Hepatocyte (in vitro differentiated cells): Measurements from ENCODE around the gene B3GNT4. TPM values are rescaled to one million over a fixed set of nuclear protein-coding genes. Genes with fewer than 3 reads are reported as not detected.

Experiments used
- DNase-seq: peaks from one replicate; pipeline ENCODE4 v3.0.0-alpha.2; 2016; ENCODE audit warnings: low spot score
- H2AFZ ChIP-seq: fragments of 200-600 bp; sonication (generic); 2 replicates; pipeline ENCODE4 v1.6.0; 2016; ENCODE audit warnings: antibody characterized with exemption, mild to moderate bottlenecking
- H3K27ac ChIP-seq: fragments of 200-600 bp; sonication (generic); 2 replicates; pipeline ENCODE4 v1.5.1; 2016; ENCODE audit warnings: mild to moderate bottlenecking
- H3K27me3 ChIP-seq: fragments of 200-600 bp; sonication (generic); 2 replicates; pipeline ENCODE4 v1.6.1; 2016
- H3K36me3 ChIP-seq: fragments of 200-600 bp; sonication (generic); replicated peaks from 2 replicates; pipeline ENCODE4 v1.5.1; 2016; ENCODE audit warnings: low read depth; ENCODE audit not compliant: insufficient read depth
- H3K4me1 ChIP-seq: fragments of 200-600 bp; sonication (generic); 2 replicates; pipeline ENCODE4 v1.5.1; 2016; ENCODE audit warnings: mild to moderate bottlenecking, moderate library complexity; ENCODE audit not compliant: insufficient read depth
- H3K4me2 ChIP-seq: fragments of 200-600 bp; sonication (generic); 2 replicates; pipeline ENCODE4 v1.6.0; 2016
- H3K4me3 ChIP-seq: fragments of 200-600 bp; sonication (generic); 2 replicates; pipeline ENCODE4 v1.5.1; 2016; ENCODE audit warnings: mild to moderate bottlenecking
- H3K79me2 ChIP-seq: fragments of 200-600 bp; sonication (generic); 2 replicates; pipeline ENCODE4 v1.6.0; 2017; ENCODE audit warnings: mild to moderate bottlenecking
- H3K9me2 ChIP-seq: fragments of 200-600 bp; sonication (generic); replicated peaks from 2 replicates; pipeline ENCODE4 v1.6.0; 2017; ENCODE audit warnings: mild to moderate bottlenecking; ENCODE audit not compliant: insufficient read depth
- H3K9me3 ChIP-seq: fragments of 200-600 bp; sonication (generic); 2 replicates; pipeline ENCODE4 v1.5.1; 2016; ENCODE audit warnings: low read depth, mild to moderate bottlenecking
- H4K20me1 ChIP-seq: fragments of 200-600 bp; sonication (generic); 2 replicates; pipeline ENCODE4 v1.6.0; 2016; ENCODE audit warnings: mild to moderate bottlenecking; ENCODE audit not compliant: insufficient read depth, poor library complexity, severe bottlenecking
- CTCF ChIP-seq: fragments of 200-600 bp; sonication (generic); IDR thresholded peaks from 2 replicates; pipeline ENCODE4 v1.5.1; 2016; ENCODE audit warnings: antibody characterized with exemption, mild to moderate bottlenecking; ENCODE audit not compliant: poor library complexity
- EZH2 ChIP-seq: fragments of 200-600 bp; sonication (generic); IDR thresholded peaks from 2 replicates; pipeline ENCODE4 v1.6.1; 2016; ENCODE audit warnings: antibody characterized with exemption, mild to moderate bottlenecking, borderline replicate concordance
- EZH2phosphoT487 ChIP-seq: fragments of 200-600 bp; sonication (generic); IDR thresholded peaks from one replicate; pipeline ENCODE4 v1.6.1; 2018; ENCODE audit warnings: antibody characterized with exemption, mild to moderate bottlenecking, low read depth, moderate library complexity; ENCODE audit not compliant: unreplicated experiment, severe bottlenecking
- WGBS: methylation state at CpG from one replicate; pipeline ENCODE4 v1.1.6; 2016; ENCODE audit warnings: low lambda C conversion rate; ENCODE audit errors: missing lambda C conversion rate; 5-methylcytosine and 5-hydroxymethylcytosine counted together
- polyA plus RNA-seq: library from polyadenylated mRNA; unstranded; fragments of >200 nt; fragmentation: Nextera tagmentation; extraction: Ambion mirVana; gene quantifications from 2 replicates; pipeline ENCODE4 v1.2.1, GENCODE V29; 2016
- total RNA-seq: library from RNA; depleted of rRNA; stranded (reverse); fragments of >200 nt; gene quantifications from 2 replicates; pipeline ENCODE4 v1.2.3, GENCODE V29; 2014

B3GNT4 gene
- total and polyA plus RNA-seq, 2 experiments from 2014 or later = 0.13 to 1.0 TPM

- no peak overlapping the region for H3K27ac ChIP-seq
- no peaks in the 10 kb centered on the region for H3K4me1 ChIP-seq
- 89% methylated on average over 31 of the region's 34 CpGs for WGBS
- H2AFZ ChIP-seq = no peak overlapping the region
- no peaks in the 10 kb centered on the region for H4K20me1 ChIP-seq
- H3K27me3 ChIP-seq = no peaks in the 10 kb centered on the region
- TF ChIP-seq EZH2 = no peak
- TF ChIP-seq EZH2phosphoT487 = no peak
- no peak for TF ChIP-seq CTCF
- no peaks in the 10 kb centered on the region for H3K79me2 ChIP-seq
- no peak for DNase-seq
- no peak overlapping the region for H3K4me3 ChIP-seq
- H3K9me3 ChIP-seq = no peaks in the 10 kb centered on the region
- H3K9me2 ChIP-seq = no peaks in the 10 kb centered on the region
- H3K36me3 ChIP-seq = no peaks in the 10 kb centered on the region
- H3K4me2 ChIP-seq = no peak overlapping the region
Observed at GRCh38 chr12:122189626-122190475, 13.7 kb upstream of the B3GNT4 start.

GRCh38 chr12:122190842-122191668 is 12.5 kb upstream of the B3GNT4 start:
- no peaks in the 10 kb centered on the region for H3K79me2 ChIP-seq
- WGBS = 70% methylated on average over 18 of the region's 18 CpGs
- no peak overlapping the region for H2AFZ ChIP-seq
- no peaks in the 10 kb centered on the region for H3K27me3 ChIP-seq
- TF ChIP-seq CTCF (peak; percentile 69), EZH2 (no peak)
- no peaks in the 10 kb centered on the region for H3K36me3 ChIP-seq
- H3K4me3 ChIP-seq = no peak overlapping the region
- peak; percentile 77 for DNase-seq
- H3K9me2 ChIP-seq = no peaks in the 10 kb centered on the region
- no peak overlapping the region for H3K4me2 ChIP-seq
- H3K27ac ChIP-seq = no peak overlapping the region
- H4K20me1 ChIP-seq = no peaks in the 10 kb centered on the region
- no peaks in the 10 kb centered on the region for H3K9me3 ChIP-seq
- no peaks in the 10 kb centered on the region for H3K4me1 ChIP-seq

- TF ChIP-seq EZH2phosphoT487 (no peak), EZH2 (no peak), CTCF (no peak)
- Histone ChIP-seq H4K20me1 (no peaks in the 10 kb centered on the region), H3K9me3 (no peaks in the 10 kb centered on the region), H3K79me2 (no peaks in the 10 kb centered on the region), H3K4me3 (no peak overlapping the region), H3K4me1 (no peaks in the 10 kb centered on the region), H2AFZ (no peak overlapping the region), H3K27ac (no peak overlapping the region), H3K36me3 (no peaks in the 10 kb centered on the region), H3K27me3 (no peaks in the 10 kb centered on the region), H3K4me2 (no peak overlapping the region), H3K9me2 (no peaks in the 10 kb centered on the region)
- no peak for DNase-seq
- 84% methylated on average over 11 of the region's 11 CpGs for WGBS
Observed at GRCh38 chr12:122192441-122192840, 11.1 kb upstream of the B3GNT4 start.
